ENCODE measurements around the gene STON2.
A peak's percentile ranks its signal among the peaks of the same experiment; 100 is the strongest.

The STON2 gene

DNA sequence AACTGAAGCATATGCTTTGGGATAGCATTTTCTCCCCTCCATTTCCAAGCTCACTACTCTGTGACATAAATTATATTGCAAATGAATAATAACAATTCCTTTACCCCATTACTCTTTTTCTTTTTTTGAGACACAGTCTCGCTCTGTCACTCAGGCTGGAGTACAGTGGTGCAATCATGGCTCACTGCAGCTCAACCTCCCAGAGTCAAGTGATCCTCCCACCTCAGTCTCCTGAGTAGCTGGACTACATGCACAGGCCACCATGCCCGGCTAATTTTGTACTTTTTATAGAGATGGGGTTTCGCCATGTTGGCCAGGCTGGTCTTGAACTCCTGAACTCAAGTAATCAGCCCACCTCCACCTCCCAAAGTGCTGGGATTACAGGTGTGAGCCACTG lies 130.1 kb downstream of the STON2 start:
- TF ChIP-seq POLR2A (IDR thresholded peaks at IDR 0.05; ENCODE audit: low read depth, low read length) (no peak), POLR2AphosphoS5 (IDR thresholded peaks at IDR 0.05; ENCODE audit: low read depth, low read length) (no peak), TAF1 (IDR thresholded peaks at IDR 0.05; ENCODE audit: borderline replicate concordance, low read depth, low read length) (no peak)
- no peak for DNase-seq (ENCODE audit: insufficient read length)
- no peak for FAIRE-seq

DNA sequence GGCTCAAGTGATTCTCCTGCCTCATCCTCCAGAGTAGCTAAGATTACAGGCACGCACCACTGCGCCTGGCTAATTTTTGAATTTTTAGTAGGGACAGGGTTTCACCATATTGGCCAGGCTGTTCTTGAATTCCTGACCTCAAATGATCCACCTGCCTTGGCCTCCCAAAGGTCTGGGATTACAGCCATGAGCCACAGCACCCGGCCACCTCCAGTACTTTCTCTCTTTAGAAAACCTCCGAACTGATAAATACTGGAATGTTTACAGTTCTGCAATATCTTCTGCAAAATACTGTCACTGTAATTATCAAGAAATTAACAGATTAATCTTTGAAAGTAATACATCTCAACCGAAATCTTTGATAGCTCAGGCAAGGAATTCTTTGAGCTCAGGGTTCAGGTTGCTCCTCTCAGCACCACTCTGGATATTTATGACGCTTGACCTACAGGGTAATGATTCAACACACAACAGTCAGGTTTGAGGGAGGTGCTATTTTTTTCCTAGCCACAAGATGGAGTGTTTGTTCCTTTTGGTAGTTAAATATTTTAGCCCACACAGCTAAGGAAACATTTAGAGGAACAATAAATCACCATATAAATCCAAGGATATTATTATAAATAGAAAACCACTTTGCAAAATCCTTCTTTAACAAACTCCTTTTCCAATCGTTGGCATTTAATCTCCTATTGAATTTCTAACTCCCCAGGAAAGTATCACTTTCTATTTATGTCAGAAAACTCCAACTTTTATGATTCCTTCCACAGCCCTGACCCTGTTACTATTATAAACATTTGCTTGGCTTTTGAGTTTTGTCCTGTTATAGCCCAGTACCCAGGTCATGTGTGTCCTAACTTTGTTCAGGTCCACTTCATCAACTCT lies 130.8 kb downstream of the STON2 start:
- DNase-seq (ENCODE audit: insufficient read length) (peak; percentile 17), FAIRE-seq (peak; percentile 44)
- TF ChIP-seq TAF1 (IDR thresholded peaks at IDR 0.05; ENCODE audit: borderline replicate concordance, low read depth, low read length) (no peak), POLR2A (IDR thresholded peaks at IDR 0.05; ENCODE audit: low read depth, low read length) (no peak), POLR2AphosphoS5 (IDR thresholded peaks at IDR 0.05; ENCODE audit: low read depth, low read length) (no peak)

DNA sequence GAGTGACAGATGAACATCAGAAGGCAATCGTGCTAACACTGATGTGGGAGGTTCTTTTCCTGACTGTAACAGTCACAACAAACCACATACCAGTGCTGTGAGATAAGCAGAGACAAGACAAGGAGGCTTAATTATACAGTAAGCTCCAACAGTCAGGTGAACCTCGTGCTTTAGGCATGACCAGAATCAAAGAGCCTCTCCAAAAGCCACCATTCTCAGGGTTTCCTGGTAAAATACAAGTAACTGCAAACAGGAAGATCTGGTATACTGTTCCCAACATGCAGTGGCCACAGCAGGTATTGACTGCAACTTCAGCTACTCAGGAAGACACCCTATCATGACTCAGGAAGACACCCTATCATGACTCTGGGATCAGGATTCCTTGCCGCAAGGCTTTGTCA lies 132.1 kb downstream of the STON2 start:
- no peak for FAIRE-seq
- TF ChIP-seq TAF1 (IDR thresholded peaks at IDR 0.05; ENCODE audit: borderline replicate concordance, low read depth, low read length) (no peak), POLR2AphosphoS5 (IDR thresholded peaks at IDR 0.05; ENCODE audit: low read depth, low read length) (no peak), POLR2A (IDR thresholded peaks at IDR 0.05; ENCODE audit: low read depth, low read length) (no peak)
- DNase-seq (ENCODE audit: insufficient read length) = no peak

DNA sequence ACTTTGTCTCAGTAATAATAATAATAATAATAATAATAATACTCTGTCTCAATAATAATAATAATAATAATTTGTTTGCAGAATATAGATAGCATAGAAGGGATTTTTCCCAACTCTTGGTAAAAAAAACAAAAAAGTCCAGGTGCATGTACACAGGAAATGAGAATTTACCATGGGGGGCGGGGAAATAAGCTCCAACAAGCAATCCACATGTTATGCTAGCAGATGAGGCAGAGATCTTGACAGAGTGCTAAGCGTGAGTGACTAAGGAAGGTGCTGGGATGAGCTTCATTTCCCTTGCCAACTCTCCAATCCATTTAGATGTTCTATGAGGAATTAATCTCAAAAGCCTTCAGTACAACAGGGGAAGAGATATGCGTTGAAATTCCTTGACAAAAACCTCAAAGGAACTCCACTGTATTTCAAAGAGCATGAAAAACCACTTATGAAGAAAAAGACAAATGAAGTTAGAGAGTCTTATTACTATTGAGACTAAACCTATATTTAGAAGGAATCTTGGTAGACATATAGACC lies 134.4 kb downstream of the STON2 start:
- FAIRE-seq = no peak
- no peak for TF ChIP-seq POLR2A (IDR thresholded peaks at IDR 0.05; ENCODE audit: low read depth, low read length)
- TF ChIP-seq POLR2AphosphoS5 (IDR thresholded peaks at IDR 0.05; ENCODE audit: low read depth, low read length) = no peak
- TF ChIP-seq TAF1 (IDR thresholded peaks at IDR 0.05; ENCODE audit: borderline replicate concordance, low read depth, low read length) = no peak
- no peak for DNase-seq (ENCODE audit: insufficient read length)

DNA sequence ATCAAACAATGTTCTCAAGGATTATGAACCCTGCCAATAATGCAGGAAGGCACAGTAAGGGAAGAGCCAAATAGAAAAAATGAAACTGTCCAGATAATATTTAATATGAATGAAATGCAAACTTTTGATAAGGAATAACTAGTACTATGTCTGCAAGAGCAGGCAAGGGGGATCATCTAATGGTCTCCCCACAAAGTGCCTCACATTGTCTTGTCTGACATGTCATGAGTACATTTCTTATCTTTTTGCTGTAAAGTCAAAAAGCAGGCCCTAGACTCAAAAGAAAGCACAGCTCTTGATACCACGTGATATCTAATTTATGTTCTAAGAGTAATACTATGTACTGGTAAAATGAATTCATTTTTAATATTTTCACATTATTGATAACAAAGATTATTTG lies 135.5 kb downstream of the STON2 start:
- TF ChIP-seq TAF1 (IDR thresholded peaks at IDR 0.05; ENCODE audit: borderline replicate concordance, low read depth, low read length) (no peak), POLR2AphosphoS5 (IDR thresholded peaks at IDR 0.05; ENCODE audit: low read depth, low read length) (no peak), POLR2A (IDR thresholded peaks at IDR 0.05; ENCODE audit: low read depth, low read length) (no peak)
- no peak for DNase-seq (ENCODE audit: insufficient read length)
- no peak for FAIRE-seq

DNA sequence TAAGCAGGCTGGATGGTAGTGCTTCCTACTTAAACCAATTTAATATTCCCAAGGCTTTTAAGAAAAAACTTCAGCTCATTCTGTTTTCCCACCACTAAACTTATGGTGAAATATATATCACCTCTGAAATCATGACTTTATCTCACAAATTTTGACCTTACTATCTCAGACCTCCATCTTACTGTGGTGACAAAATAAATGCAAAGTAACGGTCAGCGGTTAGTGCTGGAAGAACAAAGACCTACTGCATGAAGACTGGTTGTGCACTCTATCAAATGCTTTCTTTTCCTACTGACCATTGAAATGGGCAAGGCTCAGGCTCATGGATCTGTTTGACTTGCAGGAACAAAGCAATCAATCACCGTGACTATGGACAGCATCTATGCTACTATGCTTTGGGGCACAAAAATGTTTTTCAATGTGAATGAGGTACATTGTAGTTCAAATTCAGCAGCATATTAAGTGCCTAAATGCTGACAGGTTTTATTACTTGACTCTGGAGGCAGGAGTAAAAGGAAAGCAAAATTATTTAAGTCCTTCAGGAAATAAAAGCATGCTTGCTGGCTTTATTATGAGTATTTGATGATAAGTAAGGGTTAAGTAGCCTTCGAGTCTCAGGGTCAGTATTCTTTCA lies 136.2 kb downstream of the STON2 start:
- FAIRE-seq (no peak), DNase-seq (ENCODE audit: insufficient read length) (no peak)
- TF ChIP-seq TAF1 (IDR thresholded peaks at IDR 0.05; ENCODE audit: borderline replicate concordance, low read depth, low read length) (no peak), POLR2AphosphoS5 (IDR thresholded peaks at IDR 0.05; ENCODE audit: low read depth, low read length) (no peak), POLR2A (IDR thresholded peaks at IDR 0.05; ENCODE audit: low read depth, low read length) (no peak)

DNA sequence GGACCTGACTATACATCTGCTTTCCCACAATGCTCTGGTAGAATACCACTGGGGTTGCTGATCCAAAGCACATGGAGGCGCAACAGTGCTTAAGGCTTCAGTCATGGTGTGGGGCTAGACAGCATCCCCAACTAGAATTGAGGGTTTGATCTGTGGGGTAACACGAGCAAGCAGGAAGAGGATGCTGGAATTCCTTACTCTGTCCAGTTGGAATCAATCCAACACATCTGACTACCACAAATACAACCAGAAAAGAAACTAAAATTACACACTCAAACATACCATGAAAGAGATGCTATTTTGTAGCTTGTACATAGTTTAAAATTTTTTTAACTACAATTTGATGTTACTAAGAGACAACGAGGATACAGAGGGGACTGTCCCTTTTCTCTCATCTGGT lies 138.9 kb downstream of the STON2 start:
- no peak for TF ChIP-seq POLR2AphosphoS5 (IDR thresholded peaks at IDR 0.05; ENCODE audit: low read depth, low read length)
- no peak for TF ChIP-seq TAF1 (IDR thresholded peaks at IDR 0.05; ENCODE audit: borderline replicate concordance, low read depth, low read length)
- no peak for TF ChIP-seq POLR2A (IDR thresholded peaks at IDR 0.05; ENCODE audit: low read depth, low read length)
- no peak for FAIRE-seq
- no peak for DNase-seq (ENCODE audit: insufficient read length)

DNA sequence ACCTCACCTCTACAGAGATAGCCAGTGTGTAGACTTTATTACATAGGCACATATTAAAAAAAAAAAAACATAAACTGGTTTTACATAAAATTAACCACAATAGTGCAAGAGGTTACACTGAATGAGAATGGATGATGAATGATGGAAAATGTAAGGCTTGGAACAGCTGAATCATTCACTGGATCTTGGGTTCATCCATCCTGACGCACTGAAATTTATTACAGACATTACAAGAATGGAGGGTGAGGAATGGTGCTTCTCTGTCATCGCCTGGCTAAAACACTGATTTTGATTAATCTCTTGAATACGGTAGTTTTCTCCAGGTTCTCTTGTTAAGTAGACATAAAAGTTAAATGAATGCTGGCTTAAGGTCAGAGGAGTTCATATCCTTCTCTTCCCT lies 139.4 kb downstream of the STON2 start:
- no peak for FAIRE-seq
- no peak for TF ChIP-seq POLR2AphosphoS5 (IDR thresholded peaks at IDR 0.05; ENCODE audit: low read depth, low read length)
- TF ChIP-seq TAF1 (IDR thresholded peaks at IDR 0.05; ENCODE audit: borderline replicate concordance, low read depth, low read length) = no peak
- TF ChIP-seq POLR2A (IDR thresholded peaks at IDR 0.05; ENCODE audit: low read depth, low read length) = no peak
- no peak for DNase-seq (ENCODE audit: insufficient read length)

DNA sequence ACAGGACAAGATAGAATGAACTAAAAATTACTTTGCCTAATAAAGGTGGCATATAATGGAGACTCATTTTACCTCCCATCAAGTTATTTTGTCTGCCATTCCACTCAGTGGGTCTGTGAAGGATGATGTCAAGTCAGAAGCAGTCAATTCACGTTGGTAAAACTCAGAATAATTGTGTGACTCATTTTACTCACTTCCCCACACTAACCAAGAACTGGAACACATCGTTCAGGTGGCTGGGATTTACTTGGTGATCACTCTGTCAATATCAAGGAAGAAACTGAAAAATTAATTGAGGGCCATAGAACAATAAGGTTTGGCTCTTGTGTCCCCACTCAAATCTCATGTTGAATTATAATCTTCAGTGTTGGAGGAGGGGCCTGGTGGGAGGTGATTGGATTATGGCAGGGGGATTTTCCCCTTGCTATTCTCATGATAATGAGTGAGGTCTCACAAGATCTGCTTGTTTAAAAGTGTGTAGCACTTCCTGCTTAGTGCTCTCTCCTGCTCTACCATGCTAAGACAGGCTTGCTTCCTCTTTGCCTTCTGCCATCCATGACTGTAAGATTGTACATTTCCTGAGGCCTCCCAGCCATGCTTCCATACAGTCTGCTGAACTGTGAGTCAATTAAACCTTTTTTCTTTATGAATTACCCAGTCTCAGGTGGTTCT lies 143.7 kb downstream of the STON2 start:
- DNase-seq (ENCODE audit: insufficient read length) (no peak), FAIRE-seq (peak; percentile 53)
- no peak for TF ChIP-seq TAF1 (IDR thresholded peaks at IDR 0.05; ENCODE audit: borderline replicate concordance, low read depth, low read length)
- no peak for TF ChIP-seq POLR2AphosphoS5 (IDR thresholded peaks at IDR 0.05; ENCODE audit: low read depth, low read length)

DNA sequence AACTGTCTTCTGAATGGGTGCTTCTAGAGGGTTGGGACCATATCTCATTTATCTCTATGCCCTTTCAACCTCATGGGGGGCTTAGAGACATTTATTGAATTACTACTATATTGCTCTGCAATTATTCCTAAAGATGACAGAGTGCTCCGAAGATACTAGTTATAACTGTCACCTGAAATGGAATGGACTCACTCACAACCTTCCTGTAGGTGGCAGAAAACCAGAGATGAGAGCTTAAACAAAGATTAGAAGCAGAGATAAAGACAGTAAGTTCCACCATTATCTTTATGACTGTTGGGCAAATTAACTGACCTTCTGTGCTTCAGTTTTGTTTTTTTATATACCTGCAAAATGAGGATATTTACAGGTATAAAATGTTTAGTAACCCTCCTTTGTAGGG lies 147.8 kb downstream of the STON2 start:
- no peak for DNase-seq (ENCODE audit: insufficient read length)

DNA sequence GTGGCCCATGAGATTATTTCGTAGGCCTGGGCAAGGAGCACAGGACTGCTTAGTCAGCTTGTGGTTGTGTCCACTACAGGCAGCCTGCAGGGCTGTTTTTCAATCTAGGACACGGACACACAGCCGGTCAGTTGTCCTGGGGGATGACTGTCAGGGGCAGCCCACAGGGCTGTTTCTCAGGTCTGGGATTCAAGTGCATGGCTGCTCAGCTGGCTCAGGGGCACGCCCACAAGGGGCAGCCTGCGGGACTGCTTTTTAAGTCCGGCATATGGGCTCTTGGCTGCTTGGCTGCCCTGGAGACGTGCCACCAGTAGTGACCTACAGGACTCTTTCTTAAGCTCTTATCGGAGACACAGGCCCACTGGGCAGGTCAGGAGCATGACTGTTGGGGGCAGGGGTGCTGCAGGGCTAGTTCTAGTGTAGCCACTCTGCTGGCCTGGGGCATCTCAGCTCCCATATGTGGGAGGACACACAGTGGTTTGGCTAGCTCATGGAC lies 152.8 kb downstream of the STON2 start:
- FAIRE-seq (no peak), DNase-seq (ENCODE audit: insufficient read length) (no peak)
- TF ChIP-seq POLR2AphosphoS5 (IDR thresholded peaks at IDR 0.05; ENCODE audit: low read depth, low read length) = no peak
- TF ChIP-seq TAF1 (IDR thresholded peaks at IDR 0.05; ENCODE audit: borderline replicate concordance, low read depth, low read length) = no peak
- no peak for TF ChIP-seq POLR2A (IDR thresholded peaks at IDR 0.05; ENCODE audit: low read depth, low read length)

More for the DNA sequence above, 147.8 kb downstream of the STON2 start:
- FAIRE-seq = no peak
- TF ChIP-seq POLR2AphosphoS5 (IDR thresholded peaks at IDR 0.05; ENCODE audit: low read depth, low read length) (no peak), POLR2A (IDR thresholded peaks at IDR 0.05; ENCODE audit: low read depth, low read length) (no peak), TAF1 (IDR thresholded peaks at IDR 0.05; ENCODE audit: borderline replicate concordance, low read depth, low read length) (no peak)

All from GM12892 (cell line).